ENCODE data around the gene DCLRE1C. TPM values are rescaled to one million over a fixed set of nuclear protein-coding genes. Genes with fewer than 3 reads are reported as not detected.

DCLRE1C gene
- polyA plus RNA-seq, 4 donors: 13.7 to 17.5 (median 14.5) TPM

Other genes with a start within 250 kb of the DCLRE1C start
- gene FAM107B, start 179.2 kb downstream of the DCLRE1C start, polyA plus RNA-seq (ENCODE audit: insufficient read length in 4 of 4): 100 to 1,000 TPM in 3 of 4 donors, 10 to 100 TPM in 1; 85.6 to 118 (median 114) TPM
- gene CDNF, start 116.1 kb downstream of the DCLRE1C start, polyA plus RNA-seq (ENCODE audit: insufficient read length in 4 of 4): 1 to 10 TPM; 2.6 to 4.6 (median 2.8) TPM
- 10 to 100 TPM; 17.2 to 23.2 (median 20.8) TPM for gene HSPA14, start 115.8 kb downstream of the DCLRE1C start, polyA plus RNA-seq (ENCODE audit: insufficient read length in 4 of 4)
- gene MSANTD7, start 115.8 kb downstream of the DCLRE1C start, polyA plus RNA-seq (ENCODE audit: insufficient read length in 4 of 4): 10 to 100 TPM; 16.6 to 19.7 (median 17.2) TPM
- gene SUV39H2, start 75.2 kb downstream of the DCLRE1C start, polyA plus RNA-seq (ENCODE audit: insufficient read length in 4 of 4): 10 to 100 TPM; 18.1 to 27.4 (median 23.4) TPM
- 1 to 10 TPM in 3 of 4 donors, under 1 TPM in 1; 0.84 to 1.9 (median 1.5) TPM for gene MEIG1, start 5.3 kb upstream of the DCLRE1C start, polyA plus RNA-seq (ENCODE audit: insufficient read length in 4 of 4)
- gene OLAH, start 89.8 kb upstream of the DCLRE1C start, polyA plus RNA-seq (ENCODE audit: insufficient read length in 4 of 4): under 1 TPM; 0.29 to 0.96 (median 0.64) TPM
- gene ACBD7, start 134.7 kb upstream of the DCLRE1C start, polyA plus RNA-seq (ENCODE audit: insufficient read length in 4 of 4): 1 to 10 TPM; 4.9 to 7.7 (median 5.6) TPM
- gene RPP38, start 143.3 kb upstream of the DCLRE1C start, polyA plus RNA-seq (ENCODE audit: insufficient read length in 4 of 4): 10 to 100 TPM; 26.4 to 29.0 (median 26.9) TPM
- 10 to 100 TPM; 31.5 to 36.1 (median 35.2) TPM for gene NMT2, start 214.6 kb upstream of the DCLRE1C start, polyA plus RNA-seq (ENCODE audit: insufficient read length in 4 of 4)

Data from right renal pelvis (tissue), 4 donors.